Mesothelial cell of epicardium (in vitro differentiated cells): Measurements from ENCODE around the gene BBS9. TPM values are rescaled to one million over a fixed set of nuclear protein-coding genes. Genes with fewer than 3 reads are reported as not detected.

Source experiments
- DNase-seq, 2 experiments: peaks; one replicate each; pipeline ENCODE4 v3.0.0; 2021; ENCODE audit warnings: low spot score in 2 of 2; ENCODE audit not compliant: unreplicated experiment in 2 of 2
- H3K27ac Mint-ChIP-seq: 2 replicates; pipeline ENCODE4 v1.8.0; 2021; ENCODE audit warnings: mixed read lengths
- H3K27me3 Mint-ChIP-seq: 2 replicates; pipeline ENCODE4 v1.8.0; 2021; ENCODE audit warnings: low read depth, mixed read lengths
- H3K36me3 Mint-ChIP-seq: 2 replicates; pipeline ENCODE4 v1.8.0; 2021; ENCODE audit warnings: mixed read lengths
- H3K4me1 Mint-ChIP-seq: 2 replicates; pipeline ENCODE4 v1.8.0; 2021; ENCODE audit warnings: mixed read lengths
- H3K4me3 Mint-ChIP-seq: 2 replicates; pipeline ENCODE4 v1.8.0; 2021; ENCODE audit warnings: mild to moderate bottlenecking, moderate library complexity, mixed read lengths
- H3K9me3 Mint-ChIP-seq: 2 replicates; pipeline ENCODE4 v1.8.0; 2021; ENCODE audit warnings: mixed read lengths
- CTCF ChIP-seq: fragments of 200-600 bp; sonication (generic); IDR thresholded peaks from one replicate; pipeline ENCODE4 v1.5.0; 2021; ENCODE audit warnings: antibody characterized with exemption; ENCODE audit not compliant: unreplicated experiment
- total RNA-seq: library from RNA; stranded (reverse); gene quantifications from 3 replicates; pipeline ENCODE4 v1.2.1, GENCODE V29; 2021

The BBS9 gene
- total RNA-seq, 1 donor from 2014 or later: 26.9 TPM

DNA sequence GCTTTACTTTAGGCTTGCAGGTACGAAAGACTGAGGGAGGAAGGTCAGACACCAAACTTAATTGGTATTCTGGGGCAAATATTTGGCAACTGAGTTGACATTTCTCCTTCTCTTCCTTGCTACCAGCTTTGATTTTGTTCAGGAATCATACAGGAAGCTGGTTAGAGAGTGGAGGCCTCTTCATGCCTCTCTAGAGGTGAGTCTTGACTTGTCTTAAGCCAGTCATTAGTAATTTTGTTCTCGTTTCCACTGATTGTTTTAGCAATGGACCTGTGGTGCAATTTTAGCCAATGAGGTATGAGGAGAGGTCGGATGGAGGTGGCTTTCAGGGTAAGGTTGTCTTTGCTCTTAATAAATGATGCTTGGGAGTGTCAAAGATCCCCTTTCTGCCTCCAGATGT, 17.8 kb upstream of the BBS9 start:
- Mint-ChIP-seq H3K36me3 (no peaks in the 10 kb centered on the region), H3K4me3 (no peak overlapping the region), H3K4me1 (peaks cover 17% of the 10 kb centered on the region), H3K27ac (no peak overlapping the region), H3K27me3 (peaks cover 31% of the 10 kb centered on the region), H3K9me3 (no peaks in the 10 kb centered on the region)
- DNase-seq: no peak
- no peak for TF ChIP-seq CTCF

- Mint-ChIP-seq H3K4me1 (no peaks in the 10 kb centered on the region), H3K9me3 (peaks cover 17% of the 10 kb centered on the region), H3K36me3 (peaks cover 2% of the 10 kb centered on the region), H3K27ac (no peak overlapping the region), H3K27me3 (peaks cover 38% of the 10 kb centered on the region), H3K4me3 (no peak overlapping the region)
- no peak for TF ChIP-seq CTCF
- DNase-seq: no peak
These were observed 14.4 kb upstream of the BBS9 start for GRCh38 chr7:33114976-33115375.

DNA sequence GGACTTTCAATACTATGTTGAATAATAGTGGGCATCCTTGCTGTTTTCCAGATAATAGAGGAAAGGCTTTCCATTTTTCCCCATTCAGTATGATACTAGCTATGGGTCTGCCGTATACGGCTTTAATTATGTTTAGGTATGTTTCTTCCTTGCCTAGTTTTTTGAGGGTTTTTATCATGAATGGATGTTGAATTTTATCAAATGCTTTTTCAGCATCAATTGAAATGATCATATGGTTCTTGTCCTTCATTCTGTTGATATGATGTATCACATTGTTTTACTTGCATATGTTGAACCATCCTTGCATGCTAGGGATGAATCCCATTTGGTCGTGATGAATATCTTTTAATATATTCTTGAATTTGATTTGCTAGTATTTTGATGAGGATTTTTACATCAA, 11.0 kb upstream of the BBS9 start:
- peaks cover 2% of the 10 kb centered on the region for H3K36me3 Mint-ChIP-seq
- peaks cover 32% of the 10 kb centered on the region for H3K27me3 Mint-ChIP-seq
- no peak for TF ChIP-seq CTCF
- no peak overlapping the region for H3K4me3 Mint-ChIP-seq
- no peak for DNase-seq
- no peaks in the 10 kb centered on the region for H3K4me1 Mint-ChIP-seq
- no peak overlapping the region for H3K27ac Mint-ChIP-seq
- peaks cover 24% of the 10 kb centered on the region for H3K9me3 Mint-ChIP-seq

DNA sequence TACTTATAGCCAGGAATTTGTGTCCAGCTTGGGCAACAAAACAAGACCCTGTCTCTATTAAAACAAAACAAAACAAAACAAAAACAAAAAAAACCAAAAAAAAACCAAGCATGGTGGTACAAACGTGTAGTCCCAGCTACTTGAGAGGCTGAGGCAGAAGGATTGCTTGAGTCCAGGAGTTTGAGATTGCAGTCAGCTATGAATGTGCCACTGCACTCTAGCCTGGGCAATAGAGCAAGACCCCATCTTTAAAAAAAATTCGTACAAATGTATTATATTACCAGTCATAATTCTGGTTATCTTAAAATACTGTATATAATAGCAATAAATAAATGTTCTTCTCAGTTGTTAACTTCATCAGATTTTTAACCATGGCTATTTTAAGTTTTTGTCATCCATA, 2.3 kb upstream of the BBS9 start:
- Mint-ChIP-seq H3K4me3 (no peak overlapping the region), H3K27me3 (no peaks in the 10 kb centered on the region), H3K27ac (no peak overlapping the region), H3K4me1 (peaks cover 19% of the 10 kb centered on the region), H3K36me3 (no peaks in the 10 kb centered on the region), H3K9me3 (no peaks in the 10 kb centered on the region)
- TF ChIP-seq CTCF: no peak
- no peak for DNase-seq

DNA sequence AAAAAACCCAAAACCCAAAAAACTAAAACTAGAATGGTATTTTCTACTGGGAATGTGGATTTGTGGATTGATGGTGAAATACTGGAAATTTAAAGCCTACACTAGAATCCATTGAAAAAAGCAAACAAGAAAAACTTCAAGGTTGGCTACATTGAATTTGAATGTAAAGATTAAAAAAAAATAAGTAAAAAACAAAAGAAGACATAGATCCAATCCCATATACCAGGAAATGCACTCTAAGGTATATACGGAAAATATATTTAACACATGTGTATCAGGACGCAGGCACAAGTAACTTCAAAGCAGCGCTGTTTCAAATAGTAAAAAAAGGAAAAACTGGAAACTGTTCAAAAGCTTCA, 754 bp upstream of the BBS9 start:
- DNase-seq: no peak
- Mint-ChIP-seq H3K36me3 (no peaks in the 10 kb centered on the region), H3K4me1 (peaks cover 19% of the 10 kb centered on the region), H3K27me3 (no peaks in the 10 kb centered on the region), H3K4me3 (peak overlapping the region; percentile 87), H3K27ac (peak overlapping the region; percentile 81), H3K9me3 (no peaks in the 10 kb centered on the region)
- TF ChIP-seq CTCF: no peak

DNA sequence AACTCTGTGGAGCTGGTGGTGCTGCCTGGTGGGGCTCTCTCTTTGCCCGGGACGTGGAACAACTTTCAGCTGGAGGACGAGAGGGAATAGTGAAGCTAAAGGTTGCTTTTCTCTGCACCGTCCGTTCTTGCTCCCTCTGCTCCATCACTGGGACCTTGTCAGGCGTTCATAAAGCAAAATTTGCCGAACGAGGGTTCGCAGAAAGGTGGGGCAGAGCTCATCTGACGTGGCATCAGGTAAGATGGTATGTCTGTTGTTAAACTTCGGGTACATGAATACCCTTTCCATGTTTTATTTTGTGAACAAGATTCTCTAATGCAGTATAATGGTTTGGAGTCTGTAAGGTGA, 416 bp downstream of the BBS9 start:
- H3K4me3 Mint-ChIP-seq: peak overlapping the region; percentile 87
- TF ChIP-seq CTCF: no peak
- no peak for DNase-seq
- H3K27ac Mint-ChIP-seq: peak overlapping the region; percentile 81
- peaks cover 19% of the 10 kb centered on the region for H3K4me1 Mint-ChIP-seq
- H3K36me3 Mint-ChIP-seq: no peaks in the 10 kb centered on the region
- no peaks in the 10 kb centered on the region for H3K27me3 Mint-ChIP-seq
- H3K9me3 Mint-ChIP-seq: no peaks in the 10 kb centered on the region
